ENCODE results near the gene SLC12A2.

Gene SLC12A2

GRCh38 chr5:128077526-128077925 is 6.0 kb upstream of the SLC12A2 start:
- H3K4me1 ChIP-seq (ENCODE audit: control insufficient read depth, low read depth, low read length) = peaks cover 3% of the 10 kb centered on the region
- no peak overlapping the region for H3K9ac ChIP-seq (ENCODE audit: low read length)
- H3K4me3 ChIP-seq (ENCODE audit: low read length) = no peak overlapping the region
- no peaks in the 10 kb centered on the region for H3K36me3 ChIP-seq (ENCODE audit: control insufficient read depth, low read depth, low read length)
- H3K27me3 ChIP-seq (ENCODE audit: control insufficient read depth, insufficient read depth, low read length) = peaks cover 4% of the 10 kb centered on the region
- no peak overlapping the region for H3K27ac ChIP-seq (ENCODE audit: low read length)
- no peaks in the 10 kb centered on the region for H3K9me3 ChIP-seq (ENCODE audit: control insufficient read depth, low read depth, low read length)

GRCh38 chr5:128081111-128081851 is 2.3 kb upstream of the SLC12A2 start:
- Histone ChIP-seq H3K4me1 (ENCODE audit: control insufficient read depth, low read depth, low read length) (peaks cover 14% of the 10 kb centered on the region), H3K27ac (ENCODE audit: low read length) (no peak overlapping the region), H3K9me3 (ENCODE audit: control insufficient read depth, low read depth, low read length) (no peaks in the 10 kb centered on the region), H3K4me3 (ENCODE audit: low read length) (peak overlapping the region; percentile 90), H3K27me3 (ENCODE audit: control insufficient read depth, insufficient read depth, low read length) (peaks cover 24% of the 10 kb centered on the region), H3K9ac (ENCODE audit: low read length) (no peak overlapping the region), H3K36me3 (ENCODE audit: control insufficient read depth, low read depth, low read length) (no peaks in the 10 kb centered on the region)

GRCh38 chr5:128082551-128083032 is 974 bp upstream of the SLC12A2 start:
- no peak overlapping the region for H3K27ac ChIP-seq (ENCODE audit: low read length)
- peaks cover 14% of the 10 kb centered on the region for H3K4me1 ChIP-seq (ENCODE audit: control insufficient read depth, low read depth, low read length)
- peak overlapping the region; percentile 76 for H3K9ac ChIP-seq (ENCODE audit: low read length)
- H3K4me3 ChIP-seq (ENCODE audit: low read length) = peak overlapping the region; percentile 90
- H3K27me3 ChIP-seq (ENCODE audit: control insufficient read depth, insufficient read depth, low read length) = peaks cover 29% of the 10 kb centered on the region
- H3K36me3 ChIP-seq (ENCODE audit: control insufficient read depth, low read depth, low read length) = no peaks in the 10 kb centered on the region
- no peaks in the 10 kb centered on the region for H3K9me3 ChIP-seq (ENCODE audit: control insufficient read depth, low read depth, low read length)

GRCh38 chr5:128083811-128084227 is 253 bp downstream of the SLC12A2 start:
- Histone ChIP-seq H3K36me3 (ENCODE audit: control insufficient read depth, low read depth, low read length) (no peaks in the 10 kb centered on the region), H3K27ac (ENCODE audit: low read length) (no peak overlapping the region), H3K9me3 (ENCODE audit: control insufficient read depth, low read depth, low read length) (no peaks in the 10 kb centered on the region), H3K4me3 (ENCODE audit: low read length) (peak overlapping the region; percentile 90), H3K9ac (ENCODE audit: low read length) (no peak overlapping the region), H3K4me1 (ENCODE audit: control insufficient read depth, low read depth, low read length) (peaks cover 14% of the 10 kb centered on the region), H3K27me3 (ENCODE audit: control insufficient read depth, insufficient read depth, low read length) (peaks cover 29% of the 10 kb centered on the region)

- Histone ChIP-seq H3K4me3 (ENCODE audit: low read length) (peak overlapping the region; percentile 90), H3K27me3 (ENCODE audit: control insufficient read depth, insufficient read depth, low read length) (peaks cover 29% of the 10 kb centered on the region), H3K27ac (ENCODE audit: low read length) (no peak overlapping the region), H3K4me1 (ENCODE audit: control insufficient read depth, low read depth, low read length) (peaks cover 14% of the 10 kb centered on the region), H3K9ac (ENCODE audit: low read length) (peak overlapping the region; percentile 45), H3K36me3 (ENCODE audit: control insufficient read depth, low read depth, low read length) (no peaks in the 10 kb centered on the region), H3K9me3 (ENCODE audit: control insufficient read depth, low read depth, low read length) (no peaks in the 10 kb centered on the region)
These were observed 932 bp downstream of the SLC12A2 start for GRCh38 chr5:128084228-128085167.

GRCh38 chr5:128085413-128085812 is 1.8 kb downstream of the SLC12A2 start:
- Histone ChIP-seq H3K4me3 (ENCODE audit: low read length) (peak overlapping the region; percentile 90), H3K27me3 (ENCODE audit: control insufficient read depth, insufficient read depth, low read length) (peaks cover 29% of the 10 kb centered on the region), H3K9me3 (ENCODE audit: control insufficient read depth, low read depth, low read length) (no peaks in the 10 kb centered on the region), H3K9ac (ENCODE audit: low read length) (no peak overlapping the region), H3K27ac (ENCODE audit: low read length) (no peak overlapping the region), H3K4me1 (ENCODE audit: control insufficient read depth, low read depth, low read length) (peaks cover 14% of the 10 kb centered on the region), H3K36me3 (ENCODE audit: control insufficient read depth, low read depth, low read length) (no peaks in the 10 kb centered on the region)

GRCh38 chr5:128091579-128091978 is 8.0 kb downstream of the SLC12A2 start:
- Histone ChIP-seq H3K27me3 (ENCODE audit: control insufficient read depth, insufficient read depth, low read length) (peaks cover 2% of the 10 kb centered on the region), H3K4me1 (ENCODE audit: control insufficient read depth, low read depth, low read length) (peaks cover 2% of the 10 kb centered on the region), H3K4me3 (ENCODE audit: low read length) (no peak overlapping the region), H3K27ac (ENCODE audit: low read length) (no peak overlapping the region), H3K9ac (ENCODE audit: low read length) (no peak overlapping the region), H3K36me3 (ENCODE audit: control insufficient read depth, low read depth, low read length) (no peaks in the 10 kb centered on the region), H3K9me3 (ENCODE audit: control insufficient read depth, low read depth, low read length) (peaks cover 2% of the 10 kb centered on the region)

- peaks cover 2% of the 10 kb centered on the region for H3K4me1 ChIP-seq (ENCODE audit: control insufficient read depth, low read depth, low read length)
- H3K36me3 ChIP-seq (ENCODE audit: control insufficient read depth, low read depth, low read length) = no peaks in the 10 kb centered on the region
- no peaks in the 10 kb centered on the region for H3K27me3 ChIP-seq (ENCODE audit: control insufficient read depth, insufficient read depth, low read length)
- H3K9me3 ChIP-seq (ENCODE audit: control insufficient read depth, low read depth, low read length) = peaks cover 5% of the 10 kb centered on the region
- H3K9ac ChIP-seq (ENCODE audit: low read length) = no peak overlapping the region
- H3K4me3 ChIP-seq (ENCODE audit: low read length) = no peak overlapping the region
- H3K27ac ChIP-seq (ENCODE audit: low read length) = no peak overlapping the region
These were observed 8.6 kb downstream of the SLC12A2 start for GRCh38 chr5:128092144-128092543.

GRCh38 chr5:128093368-128093767 is 9.8 kb downstream of the SLC12A2 start:
- Histone ChIP-seq H3K36me3 (ENCODE audit: control insufficient read depth, low read depth, low read length) (no peaks in the 10 kb centered on the region), H3K9ac (ENCODE audit: low read length) (no peak overlapping the region), H3K9me3 (ENCODE audit: control insufficient read depth, low read depth, low read length) (peaks cover 8% of the 10 kb centered on the region), H3K27me3 (ENCODE audit: control insufficient read depth, insufficient read depth, low read length) (no peaks in the 10 kb centered on the region), H3K4me3 (ENCODE audit: low read length) (no peak overlapping the region), H3K27ac (ENCODE audit: low read length) (no peak overlapping the region), H3K4me1 (ENCODE audit: control insufficient read depth, low read depth, low read length) (peaks cover 2% of the 10 kb centered on the region)

GRCh38 chr5:128097224-128097623 is 13.7 kb downstream of the SLC12A2 start:
- no peak overlapping the region for H3K27ac ChIP-seq (ENCODE audit: low read length)
- H3K9me3 ChIP-seq (ENCODE audit: control insufficient read depth, low read depth, low read length) = peaks cover 8% of the 10 kb centered on the region
- H3K4me1 ChIP-seq (ENCODE audit: control insufficient read depth, low read depth, low read length) = no peaks in the 10 kb centered on the region
- no peak overlapping the region for H3K4me3 ChIP-seq (ENCODE audit: low read length)
- no peaks in the 10 kb centered on the region for H3K27me3 ChIP-seq (ENCODE audit: control insufficient read depth, insufficient read depth, low read length)
- no peak overlapping the region for H3K9ac ChIP-seq (ENCODE audit: low read length)
- H3K36me3 ChIP-seq (ENCODE audit: control insufficient read depth, low read depth, low read length) = no peaks in the 10 kb centered on the region

GRCh38 chr5:128097781-128098180 is 14.2 kb downstream of the SLC12A2 start:
- H3K4me1 ChIP-seq (ENCODE audit: control insufficient read depth, low read depth, low read length) = no peaks in the 10 kb centered on the region
- no peak overlapping the region for H3K4me3 ChIP-seq (ENCODE audit: low read length)
- H3K9me3 ChIP-seq (ENCODE audit: control insufficient read depth, low read depth, low read length) = peaks cover 8% of the 10 kb centered on the region

More at GRCh38 chr5:128097781-128098180, 14.2 kb downstream of the SLC12A2 start:
- H3K9ac ChIP-seq (ENCODE audit: low read length) = no peak overlapping the region
- no peaks in the 10 kb centered on the region for H3K27me3 ChIP-seq (ENCODE audit: control insufficient read depth, insufficient read depth, low read length)
- no peaks in the 10 kb centered on the region for H3K36me3 ChIP-seq (ENCODE audit: control insufficient read depth, low read depth, low read length)
- no peak overlapping the region for H3K27ac ChIP-seq (ENCODE audit: low read length)

All from iPS-18a (cell line).